ENCODE data around the gene KCTD7. TPM values are rescaled to one million over a fixed set of nuclear protein-coding genes. Genes with fewer than 3 reads are reported as not detected.
"Not testable (repeated sequence)": the region's sequence is repeated elsewhere in the genome, so short reads cannot be mapped to it uniquely, and the experiment has no call there.

Gene KCTD7
- total RNA-seq, 1 experiment from 2014 or later, result 17.3 TPM

DNA sequence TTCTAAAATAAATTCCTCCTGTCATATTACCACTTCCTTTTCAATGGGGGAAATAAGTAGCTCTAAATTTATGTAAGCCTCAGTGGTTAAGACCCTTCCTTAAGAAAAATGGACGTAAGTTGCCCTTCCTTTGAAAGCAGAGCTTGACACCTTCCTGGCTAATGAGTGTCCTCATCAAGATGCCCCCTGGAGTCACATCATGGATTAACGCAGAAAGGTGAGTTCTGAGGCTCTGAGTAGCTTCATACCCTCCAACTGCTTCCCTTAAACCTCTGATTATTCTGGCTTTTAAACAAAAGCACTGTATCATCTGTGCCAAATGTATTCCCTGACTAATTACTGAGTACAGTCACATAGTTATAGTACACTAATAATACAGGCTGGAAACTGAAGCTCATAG lies 14.7 kb downstream of the KCTD7 start:
- Mint-ChIP-seq H3K4me1 (ENCODE audit: low read depth, unreplicated experiment) (peaks cover 13% of the 10 kb centered on the region), H3K4me3 (ENCODE audit: unreplicated experiment) (no peak overlapping the region), H3K9me3 (ENCODE audit: unreplicated experiment) (no peaks in the 10 kb centered on the region), H3K27ac (ENCODE audit: unreplicated experiment) (no peak overlapping the region), H3K36me3 (ENCODE audit: insufficient read depth, unreplicated experiment) (peaks cover 17% of the 10 kb centered on the region), H3K27me3 (ENCODE audit: insufficient read depth, unreplicated experiment) (no peaks in the 10 kb centered on the region)
- Histone ChIP-seq H3K9me3 (no peaks in the 10 kb centered on the region), H3K4me1 (peaks cover 22% of the 10 kb centered on the region), H3K36me3 (ENCODE audit: control insufficient read depth, insufficient read depth, low read length) (peaks cover 2% of the 10 kb centered on the region; the same call in 1 of the 2 replicates), H3K4me3 (ENCODE audit: low read depth, low read length) (no peak overlapping the region), H3K27me3 (replicated peaks; ENCODE audit: control insufficient read depth, insufficient read depth, low read length) (no peaks in the 10 kb centered on the region)
- BruUV-seq (replicated peaks), result no TSS peak
- peak in 1 of 2 experiments; percentile 2 for TF ChIP-seq CTCF (IDR thresholded peaks at IDR 0.05; ENCODE audit: insufficient read depth in 1 of 2, low read depth in 1 of 2, low read length in 1 of 2, severe bottlenecking in 1 of 2, unreplicated experiment in 1 of 2)
- no peak for DNase-seq
- ChIA-PET POLR2A (interaction anchor here (0.6 kb wide), 1 partner anchor 15 kb away, joined by 4 read pairs; the partner anchor contains the start of gene KCTD7), CTCF (interaction anchor here (0.6 to 1.2 kb wide), 3 partner anchors 11 to 86 kb away, joined by 3 to 10 read pairs (median 4); no protein-coding TSS in a partner anchor)
- intact Hi-C loops (cut with micrococcal nuclease; ENCODE audit: unreplicated experiment), result no loop called here

GRCh38 chr7:66651026-66651425 lies 22.3 kb downstream of the KCTD7 start:
- intact Hi-C loops (cut with micrococcal nuclease; ENCODE audit: unreplicated experiment), result loop anchor here (5.0 to 10.0 kb wide), 3 partner anchors 94 to 344 kb away; partner anchors contain the start of genes SBDS and TYW1
- CTCF ChIA-PET; BruUV-seq (replicated peaks); H3K27me3 Mint-ChIP-seq (ENCODE audit: insufficient read depth, unreplicated experiment); H3K36me3 ChIP-seq (ENCODE audit: control insufficient read depth, insufficient read depth, low read length); H3K4me1 ChIP-seq; H3K27me3 ChIP-seq (replicated peaks; ENCODE audit: control insufficient read depth, insufficient read depth, low read length); H3K27ac Mint-ChIP-seq (ENCODE audit: unreplicated experiment); H3K4me3 Mint-ChIP-seq (ENCODE audit: unreplicated experiment); H3K9me3 ChIP-seq; DNase-seq; H3K9me3 Mint-ChIP-seq (ENCODE audit: unreplicated experiment); H3K4me3 ChIP-seq (ENCODE audit: low read depth, low read length): not testable (repeated sequence)
- peaks cover 13% of the 10 kb centered on the region for H3K4me1 Mint-ChIP-seq (ENCODE audit: low read depth, unreplicated experiment)
- POLR2A ChIA-PET, result interaction anchor here (0.5 kb wide), 1 partner anchor 47 kb away, joined by 3 read pairs; no protein-coding TSS in a partner anchor
- peaks cover 39% of the 10 kb centered on the region for H3K36me3 Mint-ChIP-seq (ENCODE audit: insufficient read depth, unreplicated experiment)

GRCh38 chr7:66653719-66654274 lies 25.1 kb downstream of the KCTD7 start:
- DNase-seq; H3K9me3 ChIP-seq; H3K27me3 Mint-ChIP-seq (ENCODE audit: insufficient read depth, unreplicated experiment); H3K36me3 ChIP-seq (ENCODE audit: control insufficient read depth, insufficient read depth, low read length); H3K4me1 ChIP-seq; H3K9me3 Mint-ChIP-seq (ENCODE audit: unreplicated experiment); H3K27me3 ChIP-seq (replicated peaks; ENCODE audit: control insufficient read depth, insufficient read depth, low read length): not testable (repeated sequence)
- TF ChIP-seq CTCF (IDR thresholded peaks at IDR 0.05; ENCODE audit: insufficient read depth in 1 of 2, low read depth in 1 of 2, low read length in 1 of 2, severe bottlenecking in 1 of 2, unreplicated experiment in 1 of 2), result peak in 1 of 2 experiments; percentile 31
- ChIA-PET CTCF (interaction anchor here (0.6 to 1.4 kb wide), 3 partner anchors 11 to 167 kb away, joined by 3 to 4 read pairs (median 4); no protein-coding TSS in a partner anchor), POLR2A (interaction anchor here (0.5 to 2.5 kb wide), 7 partner anchors 26 to 240 kb away, joined by 3 to 16 read pairs (median 6); partner anchors contain the start of gene KCTD7)
- Mint-ChIP-seq H3K4me1 (ENCODE audit: low read depth, unreplicated experiment) (peaks cover 15% of the 10 kb centered on the region), H3K27ac (ENCODE audit: unreplicated experiment) (peak overlapping the region; percentile 98), H3K4me3 (ENCODE audit: unreplicated experiment) (peak overlapping the region; percentile 97), H3K36me3 (ENCODE audit: insufficient read depth, unreplicated experiment) (peaks cover 60% of the 10 kb centered on the region)
- BruUV-seq (replicated peaks), result TSS peak; percentile 75
- H3K4me3 ChIP-seq (ENCODE audit: low read depth, low read length), result peak overlapping the region; percentile 96
- intact Hi-C loops (cut with micrococcal nuclease; ENCODE audit: unreplicated experiment), result loop anchor here (1.0 to 10.0 kb wide), 7 partner anchors 29 to 341 kb away; partner anchors contain the start of genes SBDS and TYW1

All from Caco-2 (cell line).